RWPE2 (cell line): ENCODE results near the gene ROBO2.

Source experiments
- ATAC-seq: fragments of 200-7000 bp; cut with Tn5 transposase; 3 replicates; pipeline ENCODE4 v1.9.1; 2021; ENCODE audit warnings: low read depth
- DNase-seq: peaks from one replicate; pipeline ENCODE4 v3.0.0-alpha.2; 2020; ENCODE audit warnings: low spot score
- H3K27ac ChIP-seq: fragments of 450-650 bp; 2 replicates; pipeline ENCODE4 v1.5.1; 2017; ENCODE audit warnings: mild to moderate bottlenecking; ENCODE audit not compliant: poor library complexity, severe bottlenecking
- H3K27me3 ChIP-seq: fragments of 250-450 bp; sonication (Bioruptor Pico); 2 replicates; pipeline ENCODE4 v1.5.1; 2021; ENCODE audit warnings: mild to moderate bottlenecking, moderate library complexity; ENCODE audit not compliant: insufficient read depth, poor library complexity, severe bottlenecking
- H3K36me3 ChIP-seq: fragments of 250-450 bp; sonication (Bioruptor Pico); 2 replicates; pipeline ENCODE4 v1.5.1; 2020; ENCODE audit warnings: low read depth, mild to moderate bottlenecking, moderate library complexity
- H3K4me1 ChIP-seq: fragments of 250-450 bp; sonication (Bioruptor Pico); 2 replicates; pipeline ENCODE4 v1.5.1; 2021; ENCODE audit warnings: mild to moderate bottlenecking, moderate library complexity; ENCODE audit not compliant: insufficient read depth, poor library complexity, severe bottlenecking
- H3K4me3 ChIP-seq: fragments of 250-450 bp; sonication (Bioruptor Pico); 2 replicates; pipeline ENCODE4 v1.5.1; 2021; ENCODE audit warnings: mild to moderate bottlenecking, moderate library complexity; ENCODE audit not compliant: severe bottlenecking
- H3K9me3 ChIP-seq: fragments of 250-450 bp; sonication (Bioruptor Pico); 2 replicates; pipeline ENCODE4 v1.5.1; 2021; ENCODE audit warnings: mild to moderate bottlenecking, moderate library complexity; ENCODE audit not compliant: severe bottlenecking
- TF ChIP-seq, protein P1 (sequence below): fragments of 450-650 bp; IDR thresholded peaks from one replicate; pipeline ENCODE4 v1.5.1; 2017; ENCODE audit warnings: mild to moderate bottlenecking, moderate library complexity; ENCODE audit not compliant: poor library complexity, severe bottlenecking

ROBO2 gene

DNA sequence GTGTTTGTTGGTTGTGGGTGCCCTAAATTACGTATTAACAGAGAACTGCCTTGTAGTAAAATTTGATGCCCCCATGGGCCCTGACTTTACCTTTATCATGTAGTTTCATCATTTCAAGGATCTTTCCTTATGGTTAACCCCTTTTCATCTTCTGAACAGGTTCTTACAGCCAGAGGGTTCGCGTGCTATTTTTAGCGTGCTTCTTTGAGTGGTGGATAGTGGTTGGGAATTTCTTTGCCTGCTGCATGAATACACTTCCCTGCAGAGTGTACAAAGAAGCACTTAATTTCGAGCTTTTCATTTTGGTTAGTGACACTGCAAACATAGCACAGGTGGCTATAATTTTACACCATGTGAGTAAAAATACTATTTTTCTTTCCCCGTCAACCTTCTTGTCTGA, 231.8 kb downstream of the ROBO2 start:
- TF ChIP-seq, protein P1, sequence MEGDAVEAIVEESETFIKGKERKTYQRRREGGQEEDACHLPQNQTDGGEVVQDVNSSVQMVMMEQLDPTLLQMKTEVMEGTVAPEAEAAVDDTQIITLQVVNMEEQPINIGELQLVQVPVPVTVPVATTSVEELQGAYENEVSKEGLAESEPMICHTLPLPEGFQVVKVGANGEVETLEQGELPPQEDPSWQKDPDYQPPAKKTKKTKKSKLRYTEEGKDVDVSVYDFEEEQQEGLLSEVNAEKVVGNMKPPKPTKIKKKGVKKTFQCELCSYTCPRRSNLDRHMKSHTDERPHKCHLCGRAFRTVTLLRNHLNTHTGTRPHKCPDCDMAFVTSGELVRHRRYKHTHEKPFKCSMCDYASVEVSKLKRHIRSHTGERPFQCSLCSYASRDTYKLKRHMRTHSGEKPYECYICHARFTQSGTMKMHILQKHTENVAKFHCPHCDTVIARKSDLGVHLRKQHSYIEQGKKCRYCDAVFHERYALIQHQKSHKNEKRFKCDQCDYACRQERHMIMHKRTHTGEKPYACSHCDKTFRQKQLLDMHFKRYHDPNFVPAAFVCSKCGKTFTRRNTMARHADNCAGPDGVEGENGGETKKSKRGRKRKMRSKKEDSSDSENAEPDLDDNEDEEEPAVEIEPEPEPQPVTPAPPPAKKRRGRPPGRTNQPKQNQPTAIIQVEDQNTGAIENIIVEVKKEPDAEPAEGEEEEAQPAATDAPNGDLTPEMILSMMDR, result no peak
- H3K4me1 ChIP-seq, result no peaks in the 10 kb centered on the region
- ATAC-seq (no peak), DNase-seq (no peak)
- no peaks in the 10 kb centered on the region for H3K36me3 ChIP-seq
- no peaks in the 10 kb centered on the region for H3K27me3 ChIP-seq
- H3K4me3 ChIP-seq, result no peak overlapping the region
- H3K9me3 ChIP-seq, result no peaks in the 10 kb centered on the region
- no peak overlapping the region for H3K27ac ChIP-seq

DNA sequence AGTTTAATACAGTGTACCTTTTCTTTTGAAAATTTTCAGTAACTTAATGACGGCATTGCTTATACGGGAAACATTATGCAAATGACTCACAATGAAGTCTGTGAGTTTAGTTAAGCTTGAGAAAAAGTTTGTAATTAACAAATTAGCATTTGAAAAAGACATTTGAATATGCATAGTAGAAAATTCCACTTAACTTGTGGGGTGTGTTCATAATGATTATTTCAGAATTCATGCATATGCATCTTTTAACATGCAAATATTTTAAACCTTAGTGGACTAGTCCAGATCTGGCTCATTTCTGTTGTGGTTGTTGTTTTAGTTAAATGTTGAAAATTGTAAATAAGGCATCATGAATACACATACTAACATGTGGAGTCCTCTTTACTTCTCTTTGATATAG, 239.4 kb downstream of the ROBO2 start:
- TF ChIP-seq, protein P1, result no peak
- Histone ChIP-seq H3K36me3 (no peaks in the 10 kb centered on the region), H3K27ac (no peak overlapping the region), H3K9me3 (no peaks in the 10 kb centered on the region), H3K27me3 (no peaks in the 10 kb centered on the region), H3K4me3 (no peak overlapping the region), H3K4me1 (no peaks in the 10 kb centered on the region)
- DNase-seq, result no peak
- ATAC-seq, result no peak

DNA sequence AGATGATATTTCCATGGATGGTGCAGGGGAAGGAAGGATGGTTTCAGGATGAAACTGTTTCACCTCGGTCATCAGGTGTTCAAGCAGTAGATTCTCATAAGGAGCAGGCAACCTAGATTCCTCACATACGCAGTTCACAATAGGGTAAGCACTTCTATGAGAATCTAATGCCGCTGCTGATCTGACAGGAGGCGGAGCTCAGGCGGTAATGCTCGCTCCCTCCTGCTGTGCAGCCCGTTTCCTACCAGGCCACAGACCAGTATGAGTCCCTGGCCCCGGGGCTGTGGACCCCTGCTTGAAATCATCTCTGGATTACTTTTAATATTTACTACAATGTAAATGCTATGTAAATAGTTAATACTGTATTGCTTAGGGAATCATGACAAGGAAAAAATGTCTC, 241.8 kb downstream of the ROBO2 start:
- ATAC-seq (no peak), DNase-seq (no peak)
- no peak overlapping the region for H3K4me3 ChIP-seq
- H3K36me3 ChIP-seq, result no peaks in the 10 kb centered on the region
- TF ChIP-seq, protein P1, result no peak
- no peak overlapping the region for H3K27ac ChIP-seq
- no peaks in the 10 kb centered on the region for H3K27me3 ChIP-seq
- no peaks in the 10 kb centered on the region for H3K9me3 ChIP-seq
- no peaks in the 10 kb centered on the region for H3K4me1 ChIP-seq

DNA sequence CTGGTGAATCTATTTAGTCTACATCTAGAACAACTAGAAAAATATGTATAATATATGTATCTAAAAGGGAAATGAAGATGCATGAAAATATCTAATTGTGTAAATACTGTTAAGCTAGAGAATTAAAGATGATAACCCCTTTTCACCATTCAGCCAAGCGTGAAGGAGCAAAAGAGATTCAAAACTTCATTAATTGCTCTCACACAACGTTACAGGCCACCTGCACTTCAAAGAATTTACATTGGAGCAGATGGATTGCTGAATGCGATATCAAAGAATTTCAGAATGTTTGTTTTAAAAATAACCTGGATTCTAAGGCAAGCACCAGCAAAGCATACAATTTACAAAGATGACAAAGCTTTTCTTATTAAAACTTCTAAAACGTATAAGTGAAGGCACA, 243.2 kb downstream of the ROBO2 start:
- H3K27ac ChIP-seq, result no peak overlapping the region
- no peak for DNase-seq
- H3K4me3 ChIP-seq, result no peak overlapping the region
- TF ChIP-seq, protein P1, result no peak
- H3K4me1 ChIP-seq, result no peaks in the 10 kb centered on the region
- H3K27me3 ChIP-seq, result no peaks in the 10 kb centered on the region
- H3K9me3 ChIP-seq, result no peaks in the 10 kb centered on the region
- H3K36me3 ChIP-seq, result no peaks in the 10 kb centered on the region
- no peak for ATAC-seq

DNA sequence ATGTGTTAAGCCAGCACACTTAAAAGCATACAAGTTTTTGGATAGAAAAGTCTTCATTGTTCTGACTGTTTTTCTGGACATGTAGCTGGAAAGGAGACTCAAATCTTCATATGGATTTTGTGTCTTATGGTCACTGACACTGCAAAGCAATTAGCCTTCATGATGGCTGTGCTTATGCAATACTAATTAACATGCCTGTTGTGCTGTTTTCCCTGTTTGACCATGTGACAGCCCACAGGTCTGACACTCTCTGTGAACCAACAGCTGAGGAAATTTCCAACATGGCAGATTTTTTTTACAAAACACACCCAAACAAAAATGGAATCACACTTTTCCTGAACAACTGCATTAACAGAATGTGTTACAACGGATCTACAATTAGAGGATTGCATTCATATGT, 248.4 kb downstream of the ROBO2 start:
- no peaks in the 10 kb centered on the region for H3K4me1 ChIP-seq
- no peak overlapping the region for H3K4me3 ChIP-seq
- no peaks in the 10 kb centered on the region for H3K9me3 ChIP-seq
- DNase-seq (no peak), ATAC-seq (no peak)
- no peak overlapping the region for H3K27ac ChIP-seq
- TF ChIP-seq, protein P1, result no peak
- H3K36me3 ChIP-seq, result no peaks in the 10 kb centered on the region
- H3K27me3 ChIP-seq, result no peaks in the 10 kb centered on the region
